ENCODE data around the gene SPATS2. TPM values are rescaled to one million over a fixed set of nuclear protein-coding genes. Genes with fewer than 3 reads are reported as not detected.

SPATS2 gene
- total RNA-seq, 4 donors from 2014 or later = 24.7 to 37.8 (median 30.1) TPM

GRCh38 chr12:49325606-49326005 lies 41.7 kb upstream of the SPATS2 start:
- Histone ChIP-seq H3K9me3 (no peaks in the 10 kb centered on the region), H3K36me3 (no peaks in the 10 kb centered on the region), H3K4me1 (peaks cover 0 to 10% of the 10 kb centered on the region in 2 donors), H3K4me3 (replicated peaks in 1 of 3) (no peak overlapping the region), H3K27ac (no peak overlapping the region), H3K27me3 (no peaks in the 10 kb centered on the region)
- intact Hi-C loops (cut with DNase I) = no loop called here
- WGBS, 2 donors = 81 to 92% methylated on average over 6 of the region's 6 CpGs
- DNase-seq = no peak
- TF ChIP-seq, protein P1, sequence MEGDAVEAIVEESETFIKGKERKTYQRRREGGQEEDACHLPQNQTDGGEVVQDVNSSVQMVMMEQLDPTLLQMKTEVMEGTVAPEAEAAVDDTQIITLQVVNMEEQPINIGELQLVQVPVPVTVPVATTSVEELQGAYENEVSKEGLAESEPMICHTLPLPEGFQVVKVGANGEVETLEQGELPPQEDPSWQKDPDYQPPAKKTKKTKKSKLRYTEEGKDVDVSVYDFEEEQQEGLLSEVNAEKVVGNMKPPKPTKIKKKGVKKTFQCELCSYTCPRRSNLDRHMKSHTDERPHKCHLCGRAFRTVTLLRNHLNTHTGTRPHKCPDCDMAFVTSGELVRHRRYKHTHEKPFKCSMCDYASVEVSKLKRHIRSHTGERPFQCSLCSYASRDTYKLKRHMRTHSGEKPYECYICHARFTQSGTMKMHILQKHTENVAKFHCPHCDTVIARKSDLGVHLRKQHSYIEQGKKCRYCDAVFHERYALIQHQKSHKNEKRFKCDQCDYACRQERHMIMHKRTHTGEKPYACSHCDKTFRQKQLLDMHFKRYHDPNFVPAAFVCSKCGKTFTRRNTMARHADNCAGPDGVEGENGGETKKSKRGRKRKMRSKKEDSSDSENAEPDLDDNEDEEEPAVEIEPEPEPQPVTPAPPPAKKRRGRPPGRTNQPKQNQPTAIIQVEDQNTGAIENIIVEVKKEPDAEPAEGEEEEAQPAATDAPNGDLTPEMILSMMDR (IDR thresholded peaks at IDR 0.05) = no peak
- no peak for TF ChIP-seq POLR2A (IDR thresholded peaks at IDR 0.05)

- intact Hi-C loops (cut with DNase I) = no loop called here
- H3K9me3 ChIP-seq = no peaks in the 10 kb centered on the region
- no peak for DNase-seq
- no peak overlapping the region for H3K27ac ChIP-seq
- H3K36me3 ChIP-seq = no peaks in the 10 kb centered on the region
- no peaks in the 10 kb centered on the region for H3K27me3 ChIP-seq
- TF ChIP-seq, protein P1 (IDR thresholded peaks at IDR 0.05) = no peak
- TF ChIP-seq POLR2A (IDR thresholded peaks at IDR 0.05) = no peak
- H3K4me3 ChIP-seq (replicated peaks in 1 of 3) = no peak overlapping the region
- peaks cover 0 to 10% of the 10 kb centered on the region in 2 donors for H3K4me1 ChIP-seq
These were observed 39.9 kb upstream of the SPATS2 start for GRCh38 chr12:49327368-49327767.

DNA sequence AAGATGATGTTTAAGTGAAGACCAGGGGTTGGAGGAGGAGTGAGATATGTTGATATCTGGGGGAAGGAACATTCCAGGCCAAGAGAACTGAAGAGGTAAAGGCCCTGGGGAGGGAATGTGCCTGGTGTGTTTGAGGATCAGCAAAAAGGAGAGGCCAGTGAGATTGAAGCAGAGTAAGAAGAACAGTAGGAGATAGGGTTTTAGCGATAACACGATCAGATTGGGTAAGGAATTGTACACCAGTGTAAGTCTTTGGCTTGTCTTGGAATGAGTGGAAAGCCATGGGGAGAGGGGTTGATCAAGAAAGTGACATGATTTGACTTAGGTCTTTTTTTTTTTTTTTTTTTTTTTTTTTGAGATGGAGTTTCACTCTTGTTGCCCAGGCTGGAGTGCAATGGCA lies 39.4 kb upstream of the SPATS2 start:
- no peaks in the 10 kb centered on the region for H3K9me3 ChIP-seq
- intact Hi-C loops (cut with DNase I) = no loop called here
- H3K4me3 ChIP-seq (replicated peaks in 1 of 3) = no peak overlapping the region
- H3K27ac ChIP-seq = no peak overlapping the region
- 95 to 97% methylated on average over 2 of the region's 2 CpGs for WGBS, 2 donors
- H3K36me3 ChIP-seq = no peaks in the 10 kb centered on the region
- H3K4me1 ChIP-seq = peaks cover 0 to 12% of the 10 kb centered on the region in 2 donors
- TF ChIP-seq, protein P1 (IDR thresholded peaks at IDR 0.05) = no peak
- no peak for TF ChIP-seq POLR2A (IDR thresholded peaks at IDR 0.05)
- H3K27me3 ChIP-seq = no peaks in the 10 kb centered on the region
- DNase-seq = no peak

- intact Hi-C loops (cut with DNase I) = no loop called here
- H3K9me3 ChIP-seq = no peaks in the 10 kb centered on the region
- 92 to 94% methylated on average over 12 of the region's 12 CpGs for whole genome bisulfite sequencing, 2 donors
- no peaks in the 10 kb centered on the region for H3K36me3 ChIP-seq
- no peaks in the 10 kb centered on the region for H3K27me3 ChIP-seq
- no peak overlapping the region for H3K27ac ChIP-seq
- DNase-seq = no peak
- H3K4me3 ChIP-seq (replicated peaks in 1 of 3) = no peak overlapping the region
- TF ChIP-seq, protein P1 (IDR thresholded peaks at IDR 0.05) = no peak
- TF ChIP-seq POLR2A (IDR thresholded peaks at IDR 0.05) = no peak
- H3K4me1 ChIP-seq = peaks cover 3 to 12% of the 10 kb centered on the region in 2 donors
These were observed 38.4 kb upstream of the SPATS2 start for GRCh38 chr12:49328816-49329215.

DNA sequence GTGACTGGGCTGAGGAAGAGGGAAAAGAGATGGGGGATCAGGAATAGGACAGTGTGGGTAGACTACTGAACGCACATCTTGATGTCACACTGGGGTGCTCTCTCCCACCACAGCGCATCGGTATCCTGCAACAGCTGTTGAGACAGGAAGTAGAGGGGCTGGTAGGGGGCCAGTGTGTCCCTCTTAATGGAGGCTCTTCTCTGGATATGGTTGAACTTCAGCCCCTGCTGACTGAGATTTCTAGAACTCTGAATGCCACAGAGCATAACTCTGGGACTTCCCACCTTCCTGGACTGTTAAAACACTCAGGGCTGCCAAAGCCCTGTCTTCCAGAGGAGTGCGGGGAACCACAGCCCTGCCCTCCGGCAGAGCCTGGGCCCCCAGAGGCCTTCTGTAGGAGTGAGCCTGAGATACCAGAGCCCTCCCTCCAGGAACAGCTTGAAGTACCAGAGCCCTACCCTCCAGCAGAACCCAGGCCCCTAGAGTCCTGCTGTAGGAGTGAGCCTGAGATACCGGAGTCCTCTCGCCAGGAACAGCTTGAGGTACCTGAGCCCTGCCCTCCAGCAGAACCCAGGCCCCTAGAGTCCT lies 37.1 kb upstream of the SPATS2 start:
- Histone ChIP-seq H3K4me3 (replicated peaks in 1 of 3) (no peak overlapping the region), H3K4me1 (peaks cover 3 to 12% of the 10 kb centered on the region in 2 donors), H3K9me3 (no peaks in the 10 kb centered on the region), H3K36me3 (no peaks in the 10 kb centered on the region), H3K27ac (no peak overlapping the region), H3K27me3 (no peaks in the 10 kb centered on the region)
- no peak for DNase-seq
- 81 to 88% methylated on average over 5 to 7 of the region's 7 CpGs for WGBS, 2 donors
- TF ChIP-seq, protein P1 (IDR thresholded peaks at IDR 0.05) = no peak
- intact Hi-C loops (cut with DNase I) = loop anchor here (5.0 kb wide), 1 partner anchor 38 kb away; no protein-coding TSS in a partner anchor

Data from thyroid gland (tissue), 4 donors.